ENCODE data around the gene PLCG1.

Gene PLCG1

DNA sequence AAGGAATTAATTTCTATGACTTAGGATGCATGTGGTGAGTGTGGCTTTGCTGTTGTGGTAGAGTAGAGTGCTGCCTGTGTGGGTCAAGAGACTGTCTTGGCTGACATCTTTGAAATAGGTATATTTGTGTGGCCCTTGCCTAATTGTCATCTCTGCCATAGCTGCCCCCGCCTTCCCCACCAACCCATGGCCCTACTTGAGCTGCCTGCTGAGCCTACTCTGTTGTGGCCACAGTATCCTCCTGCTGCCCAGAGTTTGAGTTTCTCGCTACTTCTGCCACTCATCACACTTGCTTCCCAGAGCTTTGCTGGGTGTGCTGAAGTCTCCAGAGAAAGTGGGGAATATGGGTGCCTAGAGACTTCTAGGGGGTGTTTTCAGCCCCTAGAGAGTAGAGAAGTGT, 8.0 kb downstream of the PLCG1 start:
- TF ChIP-seq, protein P1, sequence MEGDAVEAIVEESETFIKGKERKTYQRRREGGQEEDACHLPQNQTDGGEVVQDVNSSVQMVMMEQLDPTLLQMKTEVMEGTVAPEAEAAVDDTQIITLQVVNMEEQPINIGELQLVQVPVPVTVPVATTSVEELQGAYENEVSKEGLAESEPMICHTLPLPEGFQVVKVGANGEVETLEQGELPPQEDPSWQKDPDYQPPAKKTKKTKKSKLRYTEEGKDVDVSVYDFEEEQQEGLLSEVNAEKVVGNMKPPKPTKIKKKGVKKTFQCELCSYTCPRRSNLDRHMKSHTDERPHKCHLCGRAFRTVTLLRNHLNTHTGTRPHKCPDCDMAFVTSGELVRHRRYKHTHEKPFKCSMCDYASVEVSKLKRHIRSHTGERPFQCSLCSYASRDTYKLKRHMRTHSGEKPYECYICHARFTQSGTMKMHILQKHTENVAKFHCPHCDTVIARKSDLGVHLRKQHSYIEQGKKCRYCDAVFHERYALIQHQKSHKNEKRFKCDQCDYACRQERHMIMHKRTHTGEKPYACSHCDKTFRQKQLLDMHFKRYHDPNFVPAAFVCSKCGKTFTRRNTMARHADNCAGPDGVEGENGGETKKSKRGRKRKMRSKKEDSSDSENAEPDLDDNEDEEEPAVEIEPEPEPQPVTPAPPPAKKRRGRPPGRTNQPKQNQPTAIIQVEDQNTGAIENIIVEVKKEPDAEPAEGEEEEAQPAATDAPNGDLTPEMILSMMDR (conservative IDR thresholded peaks at IDR 0.05; ENCODE audit: low read depth, low read length), result no peak
- H3K4me3 ChIP-seq (ENCODE audit: low read depth, low read length), result no peak overlapping the region
- DNase-seq (ENCODE audit: low read depth), result no peak

DNA sequence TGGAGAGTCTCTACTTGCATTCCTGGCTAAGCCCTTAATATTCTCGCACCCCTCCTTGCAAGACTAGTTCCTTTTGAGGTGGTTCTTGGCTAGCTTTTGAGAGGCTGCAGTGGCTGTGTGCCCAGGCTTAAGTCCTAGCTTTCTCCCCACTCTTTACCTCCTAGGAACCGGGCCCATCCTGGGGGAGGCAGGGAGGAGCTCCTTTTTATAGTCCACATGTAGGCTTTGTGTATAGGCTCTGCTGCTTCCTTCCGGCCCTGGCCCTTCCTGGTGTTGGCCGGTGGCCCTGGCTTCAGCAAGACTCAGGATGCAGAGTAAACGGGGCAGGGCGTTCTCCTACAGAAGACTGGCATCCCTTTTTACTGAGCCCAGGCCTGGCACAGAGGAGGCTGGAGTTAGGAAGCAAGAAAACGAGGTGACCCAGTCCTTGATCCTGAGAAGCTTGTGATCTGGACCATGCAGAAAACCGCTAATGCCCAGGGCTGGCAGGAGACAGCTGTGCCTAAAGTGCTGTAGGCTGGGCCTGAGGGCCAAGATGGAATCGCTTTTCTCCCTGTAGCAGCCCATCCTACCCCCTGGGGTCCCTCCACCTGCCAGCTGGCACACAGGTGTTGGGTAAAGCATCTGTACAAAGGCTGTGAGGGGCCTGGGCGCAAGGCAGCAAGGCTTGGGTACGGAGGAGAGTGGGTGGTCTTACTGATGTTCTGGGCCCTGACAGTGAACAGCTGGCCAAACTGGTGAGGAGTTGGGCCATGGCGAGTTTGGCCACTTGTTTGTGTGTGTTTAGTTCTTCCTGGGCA, 8.7 kb downstream of the PLCG1 start:
- TF ChIP-seq, protein P1 (conservative IDR thresholded peaks at IDR 0.05; ENCODE audit: low read depth, low read length), result no peak
- DNase-seq (ENCODE audit: low read depth), result no peak
- no peak overlapping the region for H3K4me3 ChIP-seq (ENCODE audit: low read depth, low read length)

DNA sequence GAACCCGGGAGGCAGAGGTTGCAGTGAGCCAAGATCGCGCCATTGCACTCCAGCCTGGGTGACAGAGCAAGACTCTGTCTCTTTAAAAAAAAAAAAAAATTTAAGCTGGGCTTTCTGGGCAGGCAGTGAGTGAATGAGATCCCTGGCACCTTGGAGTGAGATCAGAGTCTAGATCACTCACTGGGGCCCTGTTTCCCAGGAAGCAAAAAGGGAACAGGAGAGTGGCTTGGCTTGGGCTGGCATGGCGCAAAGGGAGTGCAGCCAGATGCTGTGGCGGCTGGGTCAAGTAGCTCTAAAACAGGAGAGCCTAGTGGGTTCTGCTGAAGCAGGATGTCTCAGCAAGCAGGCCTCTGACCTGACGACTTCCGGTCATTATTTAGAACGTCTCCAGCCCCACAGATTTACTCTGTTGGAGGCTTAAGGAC, 10.4 kb downstream of the PLCG1 start:
- TF ChIP-seq, protein P1 (conservative IDR thresholded peaks at IDR 0.05; ENCODE audit: low read depth, low read length), result no peak
- no peak overlapping the region for H3K4me3 ChIP-seq (ENCODE audit: low read depth, low read length)
- peak; percentile 30 for DNase-seq (ENCODE audit: low read depth)

DNA sequence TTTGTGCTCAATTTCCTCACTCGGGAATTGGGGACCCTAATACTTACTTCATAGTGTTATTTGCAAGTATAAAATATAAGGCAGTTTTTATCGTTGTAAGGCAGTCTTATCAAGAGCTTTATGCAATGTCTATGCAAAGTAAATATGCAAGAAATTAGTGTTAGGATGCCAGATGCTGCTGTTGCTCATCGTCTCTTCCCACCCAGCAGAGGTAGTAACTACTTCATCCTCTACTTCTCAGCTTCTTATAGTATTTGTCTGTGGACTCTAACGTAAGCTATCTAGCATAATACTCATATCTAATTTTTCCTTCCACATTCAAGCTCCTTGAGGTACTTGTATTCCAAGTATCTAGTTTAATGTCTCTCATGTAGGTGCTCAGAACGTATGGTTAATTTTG, 11.6 kb downstream of the PLCG1 start:
- H3K4me3 ChIP-seq (ENCODE audit: low read depth, low read length), result no peak overlapping the region
- no peak for DNase-seq (ENCODE audit: low read depth)
- TF ChIP-seq, protein P1 (conservative IDR thresholded peaks at IDR 0.05; ENCODE audit: low read depth, low read length), result no peak

DNA sequence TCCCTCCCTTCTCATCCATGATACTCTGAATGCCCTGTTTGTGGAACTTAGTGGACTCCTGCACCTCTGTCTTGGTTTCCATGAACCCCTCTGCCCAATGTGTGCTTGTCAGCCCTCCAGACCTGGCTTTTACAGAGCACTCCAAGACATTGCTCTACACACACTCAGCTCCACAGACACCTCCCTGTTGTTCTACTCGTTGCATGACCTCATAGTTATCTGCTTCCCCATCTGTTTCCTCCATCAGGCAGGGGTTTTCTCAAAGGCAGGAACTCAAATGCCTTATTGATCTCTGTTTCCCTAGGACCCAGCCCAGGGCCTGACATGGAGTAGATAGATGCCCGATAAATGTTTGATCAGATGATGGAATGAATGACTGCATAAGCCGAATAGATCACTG, 13.3 kb downstream of the PLCG1 start:
- DNase-seq (ENCODE audit: low read depth), result no peak
- TF ChIP-seq, protein P1 (conservative IDR thresholded peaks at IDR 0.05; ENCODE audit: low read depth, low read length), result no peak
- H3K4me3 ChIP-seq (ENCODE audit: low read depth, low read length), result no peak overlapping the region

DNA sequence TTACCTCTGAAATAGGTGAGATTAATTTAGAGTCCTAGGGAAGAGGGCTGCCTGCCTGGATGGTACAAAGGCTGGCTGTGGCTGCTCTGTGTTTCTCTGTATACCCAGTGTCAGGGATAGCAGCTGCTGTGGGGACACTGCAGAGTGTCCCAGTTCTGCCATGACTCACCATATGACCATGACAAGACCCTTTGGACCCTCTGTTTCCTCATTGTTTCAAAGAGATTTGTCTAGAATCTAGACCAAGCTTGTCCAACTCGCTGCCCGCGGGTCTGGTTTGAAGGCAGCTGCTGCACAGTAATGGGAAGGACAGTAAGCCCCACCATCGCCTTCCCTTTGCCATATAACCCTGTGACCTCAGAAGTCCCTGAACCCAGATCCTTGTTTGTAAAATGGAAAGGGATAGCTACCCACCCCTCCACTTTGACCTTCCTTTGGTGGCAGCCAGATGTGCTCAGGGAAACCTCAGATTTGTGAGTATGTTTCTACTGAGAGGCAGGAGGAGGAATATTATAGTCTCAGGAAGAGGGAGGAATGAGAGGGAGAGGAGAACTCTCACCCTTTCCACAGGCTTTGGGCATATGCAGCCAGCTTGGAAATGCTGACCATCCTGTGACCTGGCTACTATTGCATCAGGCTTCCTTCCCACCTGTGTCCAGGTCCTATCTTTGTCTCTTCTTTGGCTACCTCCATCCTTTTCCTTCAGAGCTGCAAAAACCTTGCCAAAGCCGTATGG, 14.0 kb downstream of the PLCG1 start:
- no peak overlapping the region for H3K4me3 ChIP-seq (ENCODE audit: low read depth, low read length)
- DNase-seq (ENCODE audit: low read depth), result no peak
- TF ChIP-seq, protein P1 (conservative IDR thresholded peaks at IDR 0.05; ENCODE audit: low read depth, low read length), result no peak

Data from choroid plexus epithelial cell (primary cell).